Astrocyte of the spinal cord (primary cell): ENCODE results near the gene CREB5.
"Not testable (repeated sequence)": the region's sequence is repeated elsewhere in the genome, so short reads cannot be mapped to it uniquely, and the experiment has no call there.

Experiments
- DNase-seq: peaks from one replicate; pipeline ENCODE4 v3.0.0; 2011; ENCODE audit warnings: low read depth, low spot score
- H3K4me3 ChIP-seq: 2 replicates; pipeline ENCODE4 v1.5.1; 2011; ENCODE audit warnings: low read depth, mild to moderate bottlenecking, low read length, moderate library complexity
- in situ Hi-C: cut with HindIII; loops from 2 replicates; pipeline ENCODE4 v1.10.0; 2017; ENCODE audit warnings: low sequenced_read_pairs
- TF ChIP-seq, protein P1 (sequence below): IDR thresholded peaks from 2 replicates; pipeline ENCODE4 v1.5.1; 2012; ENCODE audit warnings: low read depth, mild to moderate bottlenecking, low read length, inconsistent platforms

The CREB5 gene

DNA sequence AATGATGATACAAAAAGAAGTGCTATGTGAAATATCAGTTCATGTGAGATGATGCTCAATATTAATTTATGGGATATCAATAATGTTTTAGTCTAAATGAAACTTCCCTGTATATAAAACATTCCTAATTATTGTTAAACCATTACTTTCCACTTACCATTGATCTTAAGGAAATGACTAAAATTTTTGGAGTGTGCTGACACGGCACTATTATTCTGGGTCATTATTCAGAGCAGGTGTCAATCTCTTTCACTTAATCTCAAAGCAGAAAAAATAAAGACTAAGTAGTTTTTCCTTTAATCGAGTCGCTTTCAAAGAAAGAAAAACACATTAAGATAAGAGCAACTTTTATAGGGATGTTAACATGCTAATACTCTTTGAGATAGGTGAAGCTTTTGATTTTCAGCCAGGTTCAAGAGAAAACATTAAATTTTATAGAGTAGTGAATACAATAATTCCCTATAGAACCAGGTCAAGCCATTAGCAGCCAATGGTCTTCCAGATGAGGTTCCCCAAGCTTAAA is 11.4 kb upstream of the CREB5 start:
- H3K4me3 ChIP-seq = no peak overlapping the region
- in situ Hi-C loops = no loop called here
- no peak for DNase-seq
- TF ChIP-seq, protein P1, sequence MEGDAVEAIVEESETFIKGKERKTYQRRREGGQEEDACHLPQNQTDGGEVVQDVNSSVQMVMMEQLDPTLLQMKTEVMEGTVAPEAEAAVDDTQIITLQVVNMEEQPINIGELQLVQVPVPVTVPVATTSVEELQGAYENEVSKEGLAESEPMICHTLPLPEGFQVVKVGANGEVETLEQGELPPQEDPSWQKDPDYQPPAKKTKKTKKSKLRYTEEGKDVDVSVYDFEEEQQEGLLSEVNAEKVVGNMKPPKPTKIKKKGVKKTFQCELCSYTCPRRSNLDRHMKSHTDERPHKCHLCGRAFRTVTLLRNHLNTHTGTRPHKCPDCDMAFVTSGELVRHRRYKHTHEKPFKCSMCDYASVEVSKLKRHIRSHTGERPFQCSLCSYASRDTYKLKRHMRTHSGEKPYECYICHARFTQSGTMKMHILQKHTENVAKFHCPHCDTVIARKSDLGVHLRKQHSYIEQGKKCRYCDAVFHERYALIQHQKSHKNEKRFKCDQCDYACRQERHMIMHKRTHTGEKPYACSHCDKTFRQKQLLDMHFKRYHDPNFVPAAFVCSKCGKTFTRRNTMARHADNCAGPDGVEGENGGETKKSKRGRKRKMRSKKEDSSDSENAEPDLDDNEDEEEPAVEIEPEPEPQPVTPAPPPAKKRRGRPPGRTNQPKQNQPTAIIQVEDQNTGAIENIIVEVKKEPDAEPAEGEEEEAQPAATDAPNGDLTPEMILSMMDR = no peak

- in situ Hi-C loops, H3K4me3 ChIP-seq, DNase-seq: not testable (repeated sequence)
These were observed 10.8 kb upstream of the CREB5 start for GRCh38 chr7:28401567-28401966.

GRCh38 chr7:28405662-28406061 is 6.7 kb upstream of the CREB5 start:
- peak; percentile 82 for DNase-seq
- TF ChIP-seq, protein P1 = no peak
- H3K4me3 ChIP-seq = no peak overlapping the region
- in situ Hi-C loops = no loop called here

GRCh38 chr7:28406192-28406591 is 6.1 kb upstream of the CREB5 start:
- DNase-seq = no peak
- TF ChIP-seq, protein P1 = no peak
- in situ Hi-C loops = no loop called here
- no peak overlapping the region for H3K4me3 ChIP-seq

DNA sequence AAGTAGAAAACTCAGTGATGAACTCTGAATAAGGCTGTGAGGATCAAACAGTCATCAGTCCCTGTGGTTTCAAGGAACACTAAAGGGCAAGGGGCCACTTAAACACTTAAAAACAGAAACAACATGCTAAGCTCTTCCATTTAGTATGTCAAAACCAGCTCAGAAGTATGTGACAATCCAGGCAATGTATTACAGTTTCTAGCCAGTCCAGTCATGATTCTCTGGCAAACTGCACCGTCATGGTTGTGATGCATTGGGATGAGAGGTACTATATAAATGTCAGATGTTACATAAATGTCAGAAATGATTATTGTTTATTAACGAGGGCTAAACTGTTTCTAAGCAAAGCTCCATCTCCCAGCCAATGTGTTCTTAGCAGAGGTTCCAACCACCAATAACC is 4.7 kb upstream of the CREB5 start:
- peak; percentile 36 for DNase-seq
- TF ChIP-seq, protein P1 = no peak
- no peak overlapping the region for H3K4me3 ChIP-seq
- in situ Hi-C loops = no loop called here

- TF ChIP-seq, protein P1 = no peak
- H3K4me3 ChIP-seq = no peak overlapping the region
- in situ Hi-C loops = no loop called here
- no peak for DNase-seq
These were observed 4.0 kb upstream of the CREB5 start for GRCh38 chr7:28408105-28408959.
